Adrenal gland (tissue), 5 donors: Measurements from ENCODE around the gene C18orf32.

Source experiments
- CTCF ChIP-seq, 6 experiments: fragments of 450-650 bp in 4 of 6; fragments of 200-600 bp in 2 of 6; sonication (generic) in 1 of 6; IDR thresholded peaks; 1 replicate in 5 of 6; 2 replicates in 1 of 6; pipeline versions ENCODE4 v1.5.1 to v1.8.0; 2016 to 2021; ENCODE audit warnings: antibody characterized with exemption in 6 of 6, mild to moderate bottlenecking in 2 of 6, moderate library complexity in 1 of 6
- POLR2A ChIP-seq, 2 donors: fragments of 450-650 bp; IDR thresholded peaks; one replicate each; pipeline ENCODE4 v1.6.1; 2017; ENCODE audit warnings: antibody characterized with exemption in 2 of 2, mild to moderate bottlenecking in 2 of 2, moderate library complexity in 1 of 2
- donor health status: DM: no; HTN: no; CAD: no.

- TF ChIP-seq CTCF (IDR thresholded peaks at IDR 0.05) (no peak), POLR2A (IDR thresholded peaks at IDR 0.05) (no peak)
Measured at GRCh38 chr18:49459404-49460171, 27.4 kb downstream of the C18orf32 start.
